Activated naive CD4-positive, alpha-beta T cell treated with anti-CD3 and anti-CD28 coated beads, Interleukin-2, amount 50 U/mL, for 72 hours (primary cell): Measurements from ENCODE around the gene MED12L. TPM values are rescaled to one million over a fixed set of nuclear protein-coding genes. Genes with fewer than 3 reads are reported as not detected.
"Not testable (repeated sequence)": the region's sequence is repeated elsewhere in the genome, so short reads cannot be mapped to it uniquely, and the experiment has no call there.

Experiments
- ATAC-seq, 2 donors: fragments of 150-1000 bp; cut with Tn5 transposase; 2 replicates each; pipeline ENCODE4 v1.10.0; 2021; ENCODE audit warnings: mild to moderate bottlenecking in 2 of 2, moderate library complexity in 2 of 2
- DNase-seq, 2 donors: peaks; one replicate each; pipeline ENCODE4 v3.0.0; 2021 to 2022; ENCODE audit warnings: low spot score in 2 of 2
- H3K27ac Mint-ChIP-seq, 2 donors: one replicate each; pipeline ENCODE4 v1.8.0; 2022; ENCODE audit warnings: mild to moderate bottlenecking in 2 of 2, mixed read lengths in 2 of 2
- H3K36me3 Mint-ChIP-seq, 2 donors: one replicate each; pipeline ENCODE4 v1.8.0; 2022; ENCODE audit warnings: mixed read lengths in 2 of 2
- H3K9me3 Mint-ChIP-seq, 2 donors: one replicate each; pipeline ENCODE4 v1.8.0; 2022; ENCODE audit warnings: mixed read lengths in 2 of 2
- total RNA-seq, 2 donors: library from RNA; stranded (reverse); gene quantifications; one replicate each; pipeline ENCODE4 v1.2.3, GENCODE V29; 2022

Gene MED12L
- total RNA-seq, 2 donors from 2014 or later = 1.5 to 6.9 TPM

GRCh38 chr3:151392191-151392590 is 306.7 kb downstream of the MED12L start:
- not testable (repeated sequence) for DNase-seq, H3K9me3 Mint-ChIP-seq, ATAC-seq, H3K36me3 Mint-ChIP-seq, H3K27ac Mint-ChIP-seq

DNA sequence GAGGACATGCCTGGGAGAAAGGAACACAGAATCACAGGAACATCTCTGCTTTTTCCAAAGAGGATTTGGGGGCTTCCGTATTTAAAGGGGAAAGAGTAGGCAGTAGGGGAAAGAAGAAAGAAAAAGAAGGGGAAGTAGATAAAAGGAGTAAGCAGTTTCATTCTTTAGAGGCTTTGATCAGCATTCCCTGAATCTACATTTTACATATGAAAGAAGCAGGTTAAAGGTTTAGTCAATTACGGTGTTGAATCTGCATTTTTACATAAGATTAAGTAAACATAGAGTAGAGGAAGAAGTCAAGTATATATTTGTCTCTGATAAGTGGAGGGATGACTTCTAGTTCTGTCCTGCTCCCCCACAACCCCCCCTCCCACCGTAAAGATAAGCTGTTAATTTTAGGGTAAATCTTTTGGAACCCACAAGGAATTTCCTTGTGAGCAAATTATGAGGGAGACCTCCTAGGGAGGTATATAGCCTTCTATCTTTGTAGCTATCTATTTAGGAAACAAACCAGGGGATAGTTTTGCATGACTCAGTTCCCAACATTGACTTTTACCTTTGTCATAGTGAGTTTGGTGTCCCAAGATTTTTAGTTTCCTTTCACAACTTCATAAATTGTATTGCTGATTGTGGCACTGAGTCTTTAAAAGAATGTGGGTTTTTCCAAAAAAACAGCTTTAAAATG is 307.8 kb downstream of the MED12L start:
- Mint-ChIP-seq H3K9me3 (no peaks in the 10 kb centered on the region), H3K27ac (peak overlapping the region in 1 of 2 donors; percentile 39), H3K36me3 (no peaks in the 10 kb centered on the region)
- DNase-seq (no peak), ATAC-seq (no peak)

- Mint-ChIP-seq H3K27ac (no peak overlapping the region), H3K36me3 (no peaks in the 10 kb centered on the region), H3K9me3 (no peaks in the 10 kb centered on the region)
- DNase-seq (no peak), ATAC-seq (no peak)
These were observed 308.5 kb downstream of the MED12L start for GRCh38 chr3:151393941-151394340.

DNA sequence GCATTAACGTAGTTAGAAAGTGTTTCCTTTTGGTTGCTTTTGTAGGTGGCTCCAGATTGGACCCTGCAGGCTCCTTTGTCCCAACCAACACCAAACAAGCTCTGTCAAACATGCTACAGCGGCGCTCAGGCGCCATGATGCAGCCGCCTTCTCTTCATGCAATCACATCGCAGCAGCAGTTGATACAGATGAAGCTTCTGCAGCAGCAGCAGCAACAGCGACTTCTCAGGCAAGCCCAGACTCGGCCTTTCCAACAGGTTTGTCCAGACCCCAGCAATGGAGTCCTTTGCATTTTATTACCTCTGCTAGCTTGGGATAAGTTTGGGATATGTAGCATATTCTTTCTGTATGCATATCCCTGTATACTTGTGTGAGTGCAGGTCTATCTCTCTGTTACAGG is 309.1 kb downstream of the MED12L start:
- no peaks in the 10 kb centered on the region for H3K36me3 Mint-ChIP-seq
- ATAC-seq = no peak

DNA sequence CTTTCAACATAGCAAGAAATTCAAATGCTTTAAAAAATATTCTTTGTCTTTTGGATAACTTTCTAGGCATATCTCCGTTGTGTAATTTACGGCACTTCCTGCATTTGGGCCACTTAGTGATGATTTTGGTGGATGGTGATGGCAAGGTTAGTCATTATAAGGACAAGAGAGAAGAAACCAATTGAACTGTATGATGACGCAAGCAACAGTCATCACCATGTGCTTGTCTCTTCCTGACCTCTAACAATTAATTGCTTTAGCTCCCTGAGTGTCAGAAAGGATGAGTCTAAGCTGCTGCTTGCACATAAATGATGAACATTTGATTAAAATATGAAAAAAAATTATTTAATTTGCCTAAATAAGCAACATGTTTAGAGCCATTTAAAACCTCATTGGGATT is 310.3 kb downstream of the MED12L start:
- DNase-seq (no peak), ATAC-seq (no peak)
- Mint-ChIP-seq H3K9me3 (no peaks in the 10 kb centered on the region), H3K36me3 (no peaks in the 10 kb centered on the region), H3K27ac (no peak overlapping the region)

More for the DNA sequence above, 309.1 kb downstream of the MED12L start:
- Mint-ChIP-seq H3K27ac (no peak overlapping the region), H3K9me3 (no peaks in the 10 kb centered on the region)
- no peak for DNase-seq

DNA sequence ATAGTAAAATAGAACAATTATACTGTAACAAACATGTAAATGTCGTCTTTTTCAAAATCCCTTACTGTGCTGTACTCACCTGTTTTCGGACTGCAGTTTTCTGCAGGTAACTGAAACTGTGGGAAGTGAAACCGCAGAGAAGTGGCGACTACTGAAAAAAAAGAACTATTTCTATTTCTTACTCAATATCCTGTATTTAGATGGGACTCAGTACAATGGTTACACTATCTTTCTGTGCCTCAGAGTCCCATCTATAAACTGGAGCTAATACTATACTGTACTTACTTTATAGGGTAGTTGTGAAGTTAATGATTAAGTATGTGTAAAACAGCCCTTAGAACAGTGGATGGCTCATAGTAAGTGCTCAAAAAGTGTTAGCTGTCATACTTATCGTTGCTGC is 313.4 kb downstream of the MED12L start:
- no peaks in the 10 kb centered on the region for H3K9me3 Mint-ChIP-seq
- ATAC-seq (no peak), DNase-seq (no peak)
- H3K27ac Mint-ChIP-seq = no peak overlapping the region
- H3K36me3 Mint-ChIP-seq = no peaks in the 10 kb centered on the region

DNA sequence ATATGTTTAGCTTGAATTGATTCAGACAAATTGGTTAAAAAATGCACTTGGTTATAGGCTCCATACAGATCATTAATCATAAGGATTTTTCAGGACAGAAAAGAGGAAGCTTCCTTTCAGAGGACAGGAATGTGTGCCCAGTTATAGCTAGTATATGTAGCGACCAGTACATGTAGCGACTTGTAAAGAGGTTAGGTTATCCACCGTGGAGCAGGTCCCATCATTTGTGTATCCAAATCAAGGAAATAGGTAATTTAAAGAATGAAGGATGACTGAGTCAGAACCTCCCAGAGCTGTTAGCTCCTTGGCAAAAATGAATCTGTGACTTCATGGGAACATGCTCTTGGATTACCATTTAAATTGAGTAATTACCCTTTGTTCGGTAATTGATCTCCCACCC is 314.9 kb downstream of the MED12L start:
- ATAC-seq (no peak), DNase-seq (no peak)
- H3K9me3 Mint-ChIP-seq = no peaks in the 10 kb centered on the region
- H3K36me3 Mint-ChIP-seq = no peaks in the 10 kb centered on the region
- no peak overlapping the region for H3K27ac Mint-ChIP-seq

DNA sequence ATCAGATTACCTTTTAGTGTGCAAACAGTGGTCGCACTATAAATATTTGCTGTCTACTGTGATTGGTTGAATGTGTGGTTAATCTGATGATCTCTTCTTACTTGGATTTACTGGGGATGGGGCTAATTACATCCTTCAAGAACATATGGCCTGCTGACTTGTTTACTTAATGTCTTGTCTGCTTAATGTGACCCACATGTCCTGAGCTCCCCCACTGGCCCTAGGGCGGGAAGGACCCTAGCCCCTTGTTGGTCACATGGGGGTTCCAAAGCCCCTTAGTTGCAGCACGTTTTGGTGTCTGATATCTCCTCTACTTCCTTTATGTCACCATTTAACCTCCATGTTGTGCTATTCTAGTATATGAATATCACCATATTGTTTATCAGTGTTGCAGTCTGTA is 316.9 kb downstream of the MED12L start:
- ATAC-seq (no peak), DNase-seq (no peak)
- no peaks in the 10 kb centered on the region for H3K36me3 Mint-ChIP-seq
- no peak overlapping the region for H3K27ac Mint-ChIP-seq
- no peaks in the 10 kb centered on the region for H3K9me3 Mint-ChIP-seq

DNA sequence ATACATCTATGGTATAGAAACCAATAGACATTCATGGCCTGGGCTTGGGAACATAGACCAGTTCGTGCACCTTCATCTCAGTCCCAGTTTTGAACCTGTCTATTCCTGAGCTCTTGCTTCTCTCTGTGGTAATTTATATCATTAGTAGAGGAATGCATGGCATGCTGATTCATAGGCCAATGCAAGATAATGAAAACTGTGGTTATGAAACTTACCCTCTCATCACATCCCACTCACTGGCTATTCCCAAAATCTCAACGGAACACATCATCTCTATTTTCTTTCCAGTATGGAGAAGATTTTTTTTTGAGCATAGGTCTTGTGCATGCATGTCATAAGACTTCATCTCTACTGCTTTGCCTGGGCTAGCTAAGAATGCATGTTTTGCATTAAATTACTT is 317.8 kb downstream of the MED12L start:
- Mint-ChIP-seq H3K36me3 (no peaks in the 10 kb centered on the region), H3K27ac (no peak overlapping the region), H3K9me3 (no peaks in the 10 kb centered on the region)
- ATAC-seq (no peak), DNase-seq (no peak)

DNA sequence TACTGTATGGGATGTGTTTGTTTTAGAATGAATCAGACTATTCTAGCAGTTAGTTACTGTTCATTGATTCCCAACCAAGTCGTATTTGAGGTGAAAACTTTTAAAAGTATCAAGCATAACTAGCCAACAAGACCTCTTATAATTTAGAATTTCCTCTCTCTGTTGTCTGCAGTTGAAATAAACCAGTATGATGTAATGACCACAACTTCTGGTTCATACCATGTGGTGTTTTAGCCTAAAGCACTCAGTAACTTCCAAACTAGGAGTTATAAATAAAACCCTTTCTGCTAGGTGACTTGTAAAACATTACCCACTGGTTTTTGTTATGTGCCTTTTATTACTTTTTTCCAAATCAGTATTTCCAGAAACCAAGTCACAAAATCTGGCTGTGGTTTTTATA is 318.9 kb downstream of the MED12L start:
- H3K27ac Mint-ChIP-seq = no peak overlapping the region
- peak in 1 of 2 donors; percentile 78 for ATAC-seq
- H3K9me3 Mint-ChIP-seq = no peaks in the 10 kb centered on the region
- H3K36me3 Mint-ChIP-seq = no peaks in the 10 kb centered on the region
- no peak for DNase-seq

- H3K9me3 Mint-ChIP-seq = no peaks in the 10 kb centered on the region
- no peak overlapping the region for H3K27ac Mint-ChIP-seq
- no peak for DNase-seq
- ATAC-seq = no peak
- no peaks in the 10 kb centered on the region for H3K36me3 Mint-ChIP-seq
These were observed 322.5 kb downstream of the MED12L start for GRCh38 chr3:151407928-151408327.

DNA sequence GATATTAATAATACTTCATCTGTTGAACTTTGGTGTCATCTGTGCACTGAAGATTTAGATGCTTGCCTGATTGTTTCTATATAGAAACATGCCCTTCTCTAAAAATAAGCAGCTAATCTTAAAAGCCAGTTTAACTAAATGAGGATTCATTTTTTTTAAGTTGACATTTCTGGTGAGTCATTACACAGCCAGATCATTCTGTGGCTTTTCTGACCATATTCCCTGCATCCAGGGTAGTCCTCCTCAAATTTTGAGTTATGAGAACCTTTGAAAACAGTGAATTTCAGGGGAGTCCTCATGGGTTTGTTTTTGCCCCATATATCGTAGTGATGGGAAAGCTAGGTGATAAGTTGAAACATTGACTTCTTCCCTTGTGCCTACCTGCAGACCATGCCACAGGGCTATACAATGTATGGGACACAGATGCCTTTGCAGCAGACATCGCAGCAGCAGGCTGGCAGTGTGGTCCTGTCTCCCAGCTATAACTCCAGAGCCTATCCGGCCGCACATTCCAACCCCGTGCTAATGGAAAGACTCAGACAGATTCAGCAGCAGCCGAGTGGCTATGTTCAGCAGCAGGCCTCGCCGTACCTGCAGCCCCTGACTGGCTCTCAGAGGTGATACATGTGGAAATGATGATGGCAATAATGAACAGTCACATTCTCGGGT is 325.6 kb downstream of the MED12L start:
- Mint-ChIP-seq H3K27ac (no peak overlapping the region), H3K9me3 (no peaks in the 10 kb centered on the region), H3K36me3 (no peaks in the 10 kb centered on the region)
- DNase-seq (no peak), ATAC-seq (no peak)

DNA sequence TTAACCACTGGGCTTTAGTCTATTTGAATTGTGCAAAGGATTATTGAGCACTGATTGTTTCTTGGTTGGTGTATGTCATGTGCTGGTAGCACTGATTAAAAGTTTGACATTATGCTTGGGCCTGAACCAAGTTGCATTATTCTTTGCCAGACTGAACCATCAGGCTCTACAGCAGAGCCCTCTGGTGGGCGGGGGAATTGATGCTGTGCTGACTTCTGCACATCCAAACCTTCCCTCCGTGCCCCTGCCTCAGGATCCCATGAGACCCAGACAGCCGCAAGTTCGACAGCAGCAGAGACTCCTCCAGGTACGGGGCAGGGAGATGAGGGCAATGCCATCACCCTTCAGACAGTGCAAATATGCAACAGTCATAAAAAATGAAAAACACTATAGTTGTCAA is 327.5 kb downstream of the MED12L start:
- Mint-ChIP-seq H3K36me3 (no peaks in the 10 kb centered on the region), H3K9me3 (no peaks in the 10 kb centered on the region), H3K27ac (no peak overlapping the region)
- ATAC-seq (no peak), DNase-seq (no peak)

GRCh38 chr3:151415289-151415688 is 329.8 kb downstream of the MED12L start:
- no peak overlapping the region for H3K27ac Mint-ChIP-seq
- no peak for DNase-seq
- no peaks in the 10 kb centered on the region for H3K36me3 Mint-ChIP-seq
- no peaks in the 10 kb centered on the region for H3K9me3 Mint-ChIP-seq
- ATAC-seq = no peak

DNA sequence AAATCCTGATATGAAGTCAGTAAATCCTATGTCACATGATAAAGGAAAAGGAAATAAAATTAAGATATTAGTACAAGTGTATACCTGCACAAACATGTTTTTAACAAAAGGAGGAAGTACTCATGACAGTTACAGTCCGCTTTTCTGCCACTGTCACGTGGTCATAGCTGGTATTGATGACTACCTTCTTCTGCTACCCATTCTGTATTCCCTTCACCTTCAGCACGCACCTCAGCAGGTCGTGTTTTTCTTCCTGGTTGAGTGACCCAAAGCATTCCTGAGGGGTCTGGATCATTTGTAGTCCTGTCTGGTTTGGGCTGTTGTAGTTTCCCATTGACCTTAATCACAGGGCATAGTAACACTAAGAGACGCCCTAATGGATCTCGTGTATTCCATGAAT is 334.3 kb downstream of the MED12L start:
- Mint-ChIP-seq H3K9me3 (no peaks in the 10 kb centered on the region), H3K36me3 (no peaks in the 10 kb centered on the region), H3K27ac (no peak overlapping the region)
- DNase-seq (no peak), ATAC-seq (no peak)

DNA sequence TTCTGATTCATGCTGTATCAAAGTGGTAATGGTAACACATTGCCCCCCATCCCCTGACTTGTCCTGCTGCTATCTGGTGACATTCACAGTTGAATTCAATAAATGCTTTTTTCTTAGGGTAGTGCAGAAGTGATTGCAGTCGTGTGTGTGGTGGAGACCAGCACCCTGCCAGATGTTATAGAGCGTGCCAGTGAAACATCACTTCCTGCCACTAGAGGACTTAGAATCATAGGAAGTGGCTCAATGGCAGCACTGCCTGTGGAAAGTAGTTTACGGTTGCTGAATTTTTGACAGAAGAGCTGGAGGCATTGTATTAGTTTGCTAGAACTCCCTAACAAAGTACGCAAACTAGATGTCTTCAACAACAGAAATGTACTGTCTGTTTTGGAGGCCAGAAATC is 336.5 kb downstream of the MED12L start:
- H3K36me3 Mint-ChIP-seq = no peaks in the 10 kb centered on the region
- no peak overlapping the region for H3K27ac Mint-ChIP-seq
- DNase-seq (no peak), ATAC-seq (no peak)
- H3K9me3 Mint-ChIP-seq = no peaks in the 10 kb centered on the region

DNA sequence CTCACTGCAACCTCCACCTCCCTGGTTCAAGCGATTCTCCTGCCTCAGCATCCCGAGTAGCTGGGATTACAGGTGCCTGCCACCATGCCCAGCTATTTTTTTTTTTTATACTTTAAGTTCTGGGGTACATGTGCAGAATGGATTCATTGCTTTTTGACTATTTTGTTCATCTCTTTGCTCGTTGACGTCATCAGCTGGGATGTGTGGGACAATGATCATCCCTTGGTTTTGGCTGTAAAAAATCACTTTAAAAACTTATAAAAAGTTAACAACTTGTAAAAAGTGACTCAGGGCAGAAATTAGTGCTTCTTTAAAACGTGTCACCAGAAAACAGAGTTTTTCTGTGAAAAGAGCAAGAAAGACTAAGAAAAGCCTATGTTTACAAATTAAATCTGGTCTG is 337.6 kb downstream of the MED12L start:
- DNase-seq = no peak
- no peaks in the 10 kb centered on the region for H3K9me3 Mint-ChIP-seq
- no peak overlapping the region for H3K27ac Mint-ChIP-seq
- no peak for ATAC-seq
- H3K36me3 Mint-ChIP-seq = no peaks in the 10 kb centered on the region

- H3K9me3 Mint-ChIP-seq = no peaks in the 10 kb centered on the region
- H3K27ac Mint-ChIP-seq = no peak overlapping the region
- no peak for DNase-seq
- H3K36me3 Mint-ChIP-seq = no peaks in the 10 kb centered on the region
- no peak for ATAC-seq
These were observed 340.3 kb downstream of the MED12L start for GRCh38 chr3:151425627-151426340.
